Lower lobe of right lung (tissue), 2 donors: Measurements from ENCODE around the gene NRCAM. TPM values are rescaled to one million over a fixed set of nuclear protein-coding genes. Genes with fewer than 3 reads are reported as not detected.

Source experiments
- ATAC-seq, 2 donors: fragments of 200-7000 bp; cut with Tn5 transposase; one replicate each; pipeline ENCODE4 v1.9.1; 2020 to 2022; ENCODE audit warnings: mild to moderate bottlenecking in 2 of 2, moderate library complexity in 2 of 2
- DNase-seq: peaks from one replicate; pipeline ENCODE4 v3.0.0-alpha.2; 2020
- H3K27ac ChIP-seq: fragments of 200-600 bp; one replicate; pipeline ENCODE4 v1.8.0; 2022
- H3K27me3 ChIP-seq: fragments of 200-600 bp; one replicate; pipeline ENCODE4 v1.8.0; 2022; ENCODE audit warnings: low read depth
- H3K36me3 ChIP-seq: fragments of 200-600 bp; one replicate; pipeline ENCODE4 v1.8.0; 2022; ENCODE audit warnings: mild to moderate bottlenecking
- H3K4me1 ChIP-seq: fragments of 200-600 bp; one replicate; pipeline ENCODE4 v1.8.0; 2022
- H3K4me3 ChIP-seq: fragments of 200-600 bp; one replicate; pipeline ENCODE4 v1.8.0; 2022; ENCODE audit warnings: mild to moderate bottlenecking
- H3K9me3 ChIP-seq: fragments of 200-600 bp; one replicate; pipeline ENCODE4 v1.8.0; 2022
- intact Hi-C: fragments of 100-400 bp; cut with DNase I; formaldehyde crosslinking; loops from one replicate; pipeline ENCODE4 v1.11.0; 2022
- total RNA-seq: library from RNA; stranded (reverse); fragmentation: NEBNext Ultra II Directional; extraction: Animal tissue kit (Norgen Biotek cat#: 25700); gene quantifications from one replicate; pipeline ENCODE4 v1.2.1, GENCODE V29; 2021
- TF ChIP-seq, protein P1 (sequence below): fragments of 200-600 bp; IDR thresholded peaks from one replicate; pipeline ENCODE4 v1.8.0; 2022; ENCODE audit warnings: antibody characterized with exemption, mild to moderate bottlenecking
- donor health status: DM: no; HTN: yes; CAD: no; lungs with severe emphysema.

The NRCAM gene
- total RNA-seq, 1 donor from 2014 or later = 2.6 TPM

DNA sequence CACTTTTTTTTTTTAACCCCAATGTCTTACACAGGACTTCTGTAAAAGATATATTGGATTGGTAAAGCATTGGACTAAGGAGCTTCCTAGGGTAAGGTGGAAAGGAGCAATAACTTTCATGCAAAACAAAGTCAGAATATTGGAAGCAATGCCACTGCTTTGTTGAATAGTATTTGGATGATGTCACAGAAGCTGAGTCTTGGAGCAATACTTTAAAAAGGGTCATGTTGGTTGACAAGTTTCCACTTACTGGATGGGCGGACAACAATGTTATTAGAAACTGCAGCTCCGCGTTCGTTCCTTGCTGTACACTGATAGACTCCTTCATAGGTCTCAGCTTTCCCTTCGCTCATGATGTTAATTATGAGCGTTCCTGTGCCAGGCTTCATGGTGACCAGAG lies 224.2 kb downstream of the NRCAM start:
- H3K27ac ChIP-seq = no peak overlapping the region
- H3K4me3 ChIP-seq = no peak overlapping the region
- TF ChIP-seq, protein P1, sequence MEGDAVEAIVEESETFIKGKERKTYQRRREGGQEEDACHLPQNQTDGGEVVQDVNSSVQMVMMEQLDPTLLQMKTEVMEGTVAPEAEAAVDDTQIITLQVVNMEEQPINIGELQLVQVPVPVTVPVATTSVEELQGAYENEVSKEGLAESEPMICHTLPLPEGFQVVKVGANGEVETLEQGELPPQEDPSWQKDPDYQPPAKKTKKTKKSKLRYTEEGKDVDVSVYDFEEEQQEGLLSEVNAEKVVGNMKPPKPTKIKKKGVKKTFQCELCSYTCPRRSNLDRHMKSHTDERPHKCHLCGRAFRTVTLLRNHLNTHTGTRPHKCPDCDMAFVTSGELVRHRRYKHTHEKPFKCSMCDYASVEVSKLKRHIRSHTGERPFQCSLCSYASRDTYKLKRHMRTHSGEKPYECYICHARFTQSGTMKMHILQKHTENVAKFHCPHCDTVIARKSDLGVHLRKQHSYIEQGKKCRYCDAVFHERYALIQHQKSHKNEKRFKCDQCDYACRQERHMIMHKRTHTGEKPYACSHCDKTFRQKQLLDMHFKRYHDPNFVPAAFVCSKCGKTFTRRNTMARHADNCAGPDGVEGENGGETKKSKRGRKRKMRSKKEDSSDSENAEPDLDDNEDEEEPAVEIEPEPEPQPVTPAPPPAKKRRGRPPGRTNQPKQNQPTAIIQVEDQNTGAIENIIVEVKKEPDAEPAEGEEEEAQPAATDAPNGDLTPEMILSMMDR = no peak
- DNase-seq (no peak), ATAC-seq (no peak)
- no peaks in the 10 kb centered on the region for H3K4me1 ChIP-seq
- no peaks in the 10 kb centered on the region for H3K36me3 ChIP-seq
- H3K27me3 ChIP-seq = no peaks in the 10 kb centered on the region
- H3K9me3 ChIP-seq = no peaks in the 10 kb centered on the region
- intact Hi-C loops = no loop called here

DNA sequence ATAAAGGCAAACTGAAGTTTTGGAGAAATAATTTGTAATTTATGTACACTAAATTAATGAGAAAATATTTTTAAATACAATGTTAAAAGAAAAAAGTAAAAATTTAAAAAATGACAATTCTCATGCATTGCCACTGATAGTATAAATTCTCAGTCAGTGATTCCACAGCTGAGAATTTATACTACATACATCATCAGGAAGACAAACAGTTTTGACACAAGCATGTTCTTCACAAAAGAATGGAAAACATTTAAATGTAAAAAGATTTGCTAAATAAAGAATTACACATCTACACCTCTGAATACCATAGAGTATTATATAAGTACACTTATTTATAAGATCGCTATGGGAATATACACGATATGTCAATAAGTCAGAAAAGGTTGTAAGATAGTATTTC lies 225.0 kb downstream of the NRCAM start:
- DNase-seq (no peak), ATAC-seq (no peak)
- H3K4me1 ChIP-seq = no peaks in the 10 kb centered on the region
- TF ChIP-seq, protein P1 = no peak
- no peaks in the 10 kb centered on the region for H3K9me3 ChIP-seq
- intact Hi-C loops = no loop called here
- H3K27me3 ChIP-seq = no peaks in the 10 kb centered on the region
- no peaks in the 10 kb centered on the region for H3K36me3 ChIP-seq
- no peak overlapping the region for H3K27ac ChIP-seq
- no peak overlapping the region for H3K4me3 ChIP-seq

DNA sequence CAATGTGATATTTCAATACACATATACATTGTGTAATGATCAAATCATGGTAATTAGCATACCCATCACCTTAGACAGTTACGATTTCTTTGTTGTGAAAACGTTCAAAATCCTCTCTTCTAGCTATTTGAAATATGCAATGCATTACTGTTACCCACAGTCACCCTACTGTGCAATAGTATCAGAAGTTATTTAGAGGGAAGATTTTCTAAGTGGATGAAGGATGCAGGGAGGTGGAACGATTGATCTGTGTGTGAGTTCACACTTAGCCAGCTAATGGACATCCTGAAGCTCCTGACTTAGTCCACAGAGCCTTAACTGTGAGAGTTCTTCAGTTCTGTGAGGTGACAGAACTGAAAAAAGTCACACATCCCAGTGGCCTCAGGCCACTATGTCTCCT lies 228.9 kb downstream of the NRCAM start:
- Histone ChIP-seq H3K27me3 (no peaks in the 10 kb centered on the region), H3K4me3 (no peak overlapping the region), H3K4me1 (no peaks in the 10 kb centered on the region), H3K27ac (no peak overlapping the region), H3K36me3 (no peaks in the 10 kb centered on the region), H3K9me3 (no peaks in the 10 kb centered on the region)
- intact Hi-C loops = no loop called here
- no peak for ATAC-seq
- no peak for DNase-seq
- TF ChIP-seq, protein P1 = no peak

DNA sequence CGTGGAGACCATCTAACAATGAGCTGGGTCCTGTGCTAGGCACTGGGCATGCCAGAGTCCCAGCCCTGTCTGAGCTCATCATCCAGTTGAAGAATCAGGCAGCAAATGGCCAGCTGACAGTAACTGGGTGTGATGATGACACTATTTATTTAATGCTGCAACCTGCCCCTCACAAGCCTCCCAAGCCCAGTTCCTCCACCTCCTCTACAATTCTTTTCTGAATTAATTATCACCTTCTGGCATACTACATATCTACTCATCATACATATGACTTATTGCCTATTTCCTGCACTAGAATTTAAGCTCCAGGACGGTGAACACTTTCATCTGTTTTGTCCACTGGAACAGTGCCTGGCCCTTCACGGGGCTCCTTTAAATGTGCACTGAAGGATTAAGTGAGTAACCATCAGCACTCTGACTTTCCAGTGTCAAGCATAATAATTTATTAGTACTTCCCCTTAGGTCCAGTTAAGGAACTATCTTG lies 229.4 kb downstream of the NRCAM start:
- ATAC-seq = no peak

DNA sequence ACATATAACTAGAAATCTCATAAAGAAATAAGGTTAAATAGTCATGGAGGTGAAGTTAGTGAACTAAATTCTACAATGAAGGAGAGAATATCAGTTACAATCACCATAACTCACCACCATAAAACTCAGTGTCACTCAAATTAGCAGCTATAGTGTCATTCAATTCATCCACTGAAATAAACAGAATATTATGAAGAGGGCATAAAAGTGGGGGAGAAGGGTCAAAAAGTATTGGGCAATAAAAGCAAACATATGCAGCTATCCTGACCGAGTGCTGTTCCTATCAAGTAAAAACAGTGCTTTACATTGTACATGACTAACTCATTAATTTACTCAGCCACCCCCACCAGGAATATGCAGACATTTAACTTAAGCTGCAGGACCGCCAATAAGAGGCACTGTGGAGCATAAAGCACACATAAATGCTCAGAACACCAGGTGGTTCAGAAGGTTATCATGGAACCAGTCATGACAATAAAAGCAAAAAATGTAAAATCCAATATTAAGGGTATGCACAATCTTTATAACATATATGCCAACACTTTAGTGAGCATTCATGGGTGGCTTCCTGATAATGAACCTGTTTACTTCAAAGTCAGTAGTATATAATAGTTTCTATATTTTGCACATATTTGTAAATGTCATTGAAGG lies 230.6 kb downstream of the NRCAM start:
- TF ChIP-seq, protein P1 = no peak
- Histone ChIP-seq H3K27ac (no peak overlapping the region), H3K27me3 (no peaks in the 10 kb centered on the region), H3K4me1 (no peaks in the 10 kb centered on the region), H3K9me3 (no peaks in the 10 kb centered on the region), H3K4me3 (no peak overlapping the region), H3K36me3 (no peaks in the 10 kb centered on the region)
- DNase-seq (no peak), ATAC-seq (no peak)
- intact Hi-C loops = no loop called here

More for the DNA sequence above, 229.4 kb downstream of the NRCAM start:
- Histone ChIP-seq H3K27me3 (no peaks in the 10 kb centered on the region), H3K4me3 (no peak overlapping the region), H3K27ac (no peak overlapping the region), H3K4me1 (no peaks in the 10 kb centered on the region), H3K9me3 (no peaks in the 10 kb centered on the region), H3K36me3 (no peaks in the 10 kb centered on the region)
- TF ChIP-seq, protein P1 = no peak
- intact Hi-C loops = no loop called here
- DNase-seq = no peak
